NCI-H2107 (cell line): ENCODE results near the gene TUBB6.

Experiments
- DNase-seq: peaks from one replicate; lab custom pipeline; 2025; lab: John Stamatoyannopoulos, UW

The TUBB6 gene

GRCh38 chr18:12307701-12308385 lies at the start of gene TUBB6:
Gene TUBB6 (plus strand): TSS chr18:12308241. CDS start chr18:12308293, 52 bp downstream.
- no peak for DNase-seq

GRCh38 chr18:12258719-12259705 lies 49.0 kb upstream of the TUBB6 start:
- DNase-seq: no peak

GRCh38 chr18:12262748-12263147 lies 45.3 kb upstream of the TUBB6 start:
- DNase-seq: no peak

- no peak for DNase-seq
Measured at GRCh38 chr18:12264864-12265263, 43.2 kb upstream of the TUBB6 start.

- DNase-seq: peak; percentile 11
Measured at GRCh38 chr18:12271376-12272235, 36.4 kb upstream of the TUBB6 start.

- no peak for DNase-seq
Measured at GRCh38 chr18:12274793-12275192, 33.2 kb upstream of the TUBB6 start.

- no peak for DNase-seq
Measured at GRCh38 chr18:12276736-12277554, 31.1 kb upstream of the TUBB6 start.

GRCh38 chr18:12278215-12278671 lies 29.8 kb upstream of the TUBB6 start:
- DNase-seq: no peak

- DNase-seq: no peak
Measured at GRCh38 chr18:12278741-12279682, 29.0 kb upstream of the TUBB6 start.

GRCh38 chr18:12279781-12280531 lies 28.1 kb upstream of the TUBB6 start:
- DNase-seq: no peak

- no peak for DNase-seq
Measured at GRCh38 chr18:12281861-12282260, 26.2 kb upstream of the TUBB6 start.

- DNase-seq: no peak
Measured at GRCh38 chr18:12282442-12283039, 25.5 kb upstream of the TUBB6 start.

GRCh38 chr18:12283256-12283655 lies 24.8 kb upstream of the TUBB6 start:
- DNase-seq: no peak

- DNase-seq: no peak
Measured at GRCh38 chr18:12283666-12284065, 24.4 kb upstream of the TUBB6 start.

- DNase-seq: no peak
Measured at GRCh38 chr18:12287131-12287681, 20.8 kb upstream of the TUBB6 start.

- DNase-seq: no peak
Measured at GRCh38 chr18:12287684-12288402, 20.2 kb upstream of the TUBB6 start.

GRCh38 chr18:12288403-12288755 lies 19.7 kb upstream of the TUBB6 start:
- no peak for DNase-seq

GRCh38 chr18:12290086-12290485 lies 18.0 kb upstream of the TUBB6 start:
- DNase-seq: no peak
